ENCODE data around the gene USP7.

The USP7 gene

DNA sequence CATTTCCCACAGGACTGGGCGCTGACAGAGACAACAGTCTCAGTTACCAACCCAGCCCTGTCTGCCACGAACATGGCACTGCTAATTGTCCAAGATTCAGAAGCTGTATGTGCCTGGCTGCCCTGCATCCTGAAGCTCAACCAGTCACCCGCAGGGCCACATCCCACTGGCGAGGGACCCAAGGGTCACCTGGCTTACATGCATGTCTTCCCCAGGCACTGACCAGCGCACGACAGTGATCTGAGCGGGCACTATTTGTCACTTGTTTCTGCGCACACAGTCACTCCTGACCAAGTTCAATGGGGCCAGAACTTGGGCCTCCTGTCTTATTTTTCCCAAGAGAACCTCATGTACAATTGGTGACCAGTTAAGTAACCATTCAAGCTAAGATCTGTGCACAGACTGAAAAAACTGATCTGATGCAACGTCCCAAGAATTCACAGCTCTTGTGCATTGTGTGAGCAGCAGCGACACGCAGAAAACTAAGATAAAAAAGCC is 13.1 kb downstream of the USP7 start:
- DNase-seq: no peak

DNA sequence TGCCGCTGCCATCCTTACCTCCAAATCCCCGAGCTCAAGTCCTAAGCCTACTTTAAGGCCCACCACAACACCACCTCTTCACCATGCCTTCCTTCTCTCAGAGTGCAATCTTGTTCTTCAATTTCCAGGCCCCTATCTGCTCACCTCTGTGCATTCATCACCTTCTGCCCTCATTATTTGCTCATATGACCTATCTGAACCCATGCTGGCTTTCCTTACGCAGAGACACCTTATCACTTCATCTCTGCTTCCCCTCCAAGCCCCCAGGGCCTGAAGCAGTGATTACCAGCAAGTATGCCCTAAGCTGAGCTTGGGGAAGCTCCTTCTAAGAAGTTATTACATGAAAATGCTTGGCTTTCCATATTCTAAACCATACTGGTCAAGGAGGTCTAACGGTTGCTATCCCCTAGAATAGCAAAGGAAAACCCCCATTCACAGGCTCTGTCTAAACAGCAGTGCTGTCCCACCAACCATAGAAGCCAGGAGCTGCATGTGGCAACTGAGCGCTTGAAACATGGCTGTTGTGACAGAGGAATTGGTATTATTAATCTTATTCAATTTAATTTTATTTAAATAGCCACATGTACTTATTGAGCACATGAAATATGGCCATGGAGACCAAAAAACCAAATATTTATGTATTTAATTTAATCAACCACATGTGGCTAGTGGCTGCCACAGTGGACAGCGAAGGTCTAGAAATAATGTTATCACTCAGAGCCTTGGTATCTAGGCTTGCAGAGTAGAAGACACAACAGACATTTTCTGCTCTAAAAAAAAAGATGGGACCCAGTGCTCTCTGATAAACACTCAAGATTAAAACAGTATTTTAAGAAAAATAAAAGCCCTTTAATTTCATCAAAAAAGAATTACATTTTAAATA is 13.9 kb downstream of the USP7 start:
- DNase-seq: no peak

DNA sequence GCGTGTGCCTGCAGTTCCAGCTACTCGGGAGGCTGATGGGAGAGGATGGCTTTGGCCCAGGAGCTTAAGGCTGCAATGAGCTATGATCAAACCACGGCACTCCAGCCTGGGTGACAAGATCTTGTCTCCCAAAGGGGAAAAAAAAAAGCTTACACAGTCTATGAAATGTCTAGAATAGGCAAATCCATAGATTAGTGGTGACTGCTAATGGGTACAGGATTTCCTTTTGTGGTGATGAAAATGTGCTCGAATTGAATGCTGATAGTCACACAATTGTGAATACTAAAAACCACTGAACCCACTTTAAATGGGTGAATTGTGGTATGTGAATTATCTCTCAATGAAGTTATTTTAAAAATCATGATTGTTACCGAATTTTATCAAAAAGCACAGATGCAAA is 14.9 kb downstream of the USP7 start:
- no peak for DNase-seq

DNA sequence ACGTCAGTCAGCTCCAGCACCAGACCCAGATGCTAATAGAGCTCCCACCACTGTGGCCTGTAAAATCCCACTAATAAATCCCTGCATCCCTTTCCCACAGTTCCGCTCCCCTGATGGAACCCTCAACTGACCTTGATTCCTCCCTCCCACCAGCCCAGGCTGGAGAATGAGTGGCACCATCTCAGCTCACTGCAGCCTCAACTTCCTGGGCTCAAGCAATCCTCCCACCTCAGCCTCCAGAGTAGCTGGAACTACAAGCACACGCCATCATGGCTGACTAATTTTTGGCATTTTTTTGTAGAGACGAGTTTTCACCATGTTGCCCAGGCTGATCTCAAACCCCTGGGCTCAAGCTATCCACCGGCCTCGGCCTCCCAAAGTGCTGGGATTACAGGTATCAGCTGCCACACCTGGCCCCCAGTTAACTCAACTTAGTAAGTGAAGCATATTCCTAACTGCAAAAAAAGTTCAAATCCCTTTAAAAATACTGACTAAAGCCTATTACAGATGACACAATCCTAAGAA is 15.6 kb downstream of the USP7 start:
- no peak for DNase-seq

DNA sequence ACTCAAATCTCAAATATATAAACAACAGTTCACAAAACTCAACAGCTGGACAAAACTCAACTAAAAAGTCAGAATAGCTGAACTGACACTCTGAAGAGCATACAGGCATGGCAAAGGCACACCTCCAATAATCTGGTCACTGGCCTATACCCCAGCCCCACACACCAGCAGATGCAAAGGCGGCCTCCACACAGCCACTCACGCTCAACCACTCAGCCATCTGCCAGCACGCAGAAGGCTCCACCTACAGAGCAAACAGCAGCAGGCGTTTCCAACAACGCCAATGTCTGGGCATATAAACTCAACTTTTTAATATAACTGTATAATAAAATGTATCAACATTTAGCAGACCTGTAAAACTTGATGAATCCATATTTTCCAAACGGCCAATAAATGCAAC is 17.2 kb downstream of the USP7 start:
- DNase-seq: no peak

DNA sequence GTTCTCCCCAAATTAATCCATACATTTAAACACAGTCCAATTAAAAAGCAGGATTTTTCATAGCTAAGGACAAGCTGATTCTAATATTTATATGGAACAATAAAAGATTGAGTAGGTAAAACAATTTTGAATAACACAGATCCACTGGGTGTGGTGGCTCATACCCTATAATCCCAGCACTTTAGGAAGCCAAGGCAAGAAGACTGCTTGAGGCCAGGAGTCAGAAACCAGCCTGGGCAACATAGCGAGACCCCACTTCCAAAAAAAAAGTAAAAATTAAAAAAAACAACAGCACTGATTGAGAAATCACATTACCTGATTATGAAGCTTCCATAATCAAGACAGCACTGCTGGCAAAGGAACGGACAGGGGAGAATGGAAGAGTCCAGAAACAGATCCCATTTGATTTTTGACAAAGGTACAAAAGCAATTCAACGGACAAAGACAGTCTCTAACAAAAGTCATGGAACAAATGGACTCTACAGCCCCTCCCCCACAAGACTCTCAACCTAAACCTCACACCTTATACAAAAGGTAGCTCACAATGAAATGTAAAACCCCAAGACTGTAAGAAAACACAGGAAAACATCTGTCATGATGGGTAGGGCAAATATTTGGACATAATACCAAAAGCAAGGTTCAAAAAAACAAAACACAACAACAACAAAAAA is 17.9 kb downstream of the USP7 start:
- no peak for DNase-seq

DNA sequence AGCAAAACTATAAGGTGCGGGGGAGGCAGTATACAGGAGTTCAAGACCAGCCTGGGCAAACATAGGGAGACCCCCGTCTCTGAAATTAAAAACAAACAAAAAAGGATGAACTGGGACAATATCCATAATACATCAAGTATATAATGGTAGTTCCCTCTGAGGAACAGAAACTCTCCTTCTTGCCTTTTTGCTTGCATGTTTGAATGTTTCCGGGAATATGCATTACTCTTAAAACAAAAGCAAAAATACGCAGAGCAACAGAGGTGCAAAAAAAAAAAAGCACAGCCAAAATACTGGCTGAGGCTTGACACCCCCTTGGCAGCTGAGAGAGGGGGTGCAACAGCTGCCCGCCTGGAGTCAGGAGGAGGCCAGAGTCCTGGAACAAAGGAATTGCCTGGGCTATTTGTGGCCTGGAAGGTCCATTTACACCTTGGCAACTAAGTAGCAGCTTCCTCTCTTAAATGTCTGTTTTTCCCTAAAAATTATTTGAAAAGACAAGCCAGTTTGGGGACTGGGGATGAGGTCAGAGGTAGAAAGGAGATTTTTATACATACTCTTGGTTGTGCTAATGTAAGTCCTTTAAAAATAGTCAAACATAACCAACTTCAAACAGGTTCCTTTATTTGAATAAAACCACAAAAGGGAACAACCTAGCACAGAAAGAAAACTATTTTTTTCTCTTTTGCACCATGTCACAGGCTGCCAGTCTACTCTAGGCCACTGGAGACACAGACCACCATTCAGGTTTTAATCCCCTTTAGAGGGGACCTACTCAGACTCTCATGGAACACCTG is 19.5 kb downstream of the USP7 start:
- DNase-seq: peak; percentile 17

DNA sequence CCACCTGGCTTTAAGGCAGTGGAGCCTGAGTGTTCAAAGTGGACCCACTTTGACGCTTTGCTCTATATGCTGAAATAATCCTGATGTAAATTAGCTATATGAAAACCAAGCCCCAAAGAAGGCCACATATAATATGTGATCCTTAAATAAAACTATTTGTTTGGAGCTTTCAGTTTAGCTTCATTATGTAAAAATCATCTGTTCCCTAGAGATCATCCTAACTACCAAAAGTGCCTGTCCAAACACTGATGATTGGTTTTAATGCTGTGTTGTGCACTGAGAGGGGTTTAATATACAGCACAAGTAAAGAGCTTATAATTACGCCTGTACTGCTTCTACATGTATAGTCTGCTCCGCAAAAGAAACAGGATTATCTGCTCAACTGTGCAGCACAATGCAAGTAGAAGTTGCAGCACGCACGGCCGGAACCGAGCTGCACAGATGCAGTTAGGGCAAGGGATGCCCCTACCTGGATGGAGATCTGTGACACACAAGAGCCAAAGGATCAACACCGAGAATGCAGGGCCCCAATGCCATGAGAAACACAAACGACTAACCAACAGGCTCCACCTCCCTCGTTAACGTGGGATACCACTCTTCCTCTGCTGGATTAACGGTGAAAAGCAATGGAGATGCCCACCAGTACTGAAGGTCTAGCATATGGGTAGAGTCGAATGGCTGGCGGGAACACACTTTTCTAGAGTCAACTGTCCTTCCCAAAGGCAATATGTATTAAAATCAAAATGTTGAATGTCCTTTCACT is 20.5 kb downstream of the USP7 start:
- no peak for DNase-seq

DNA sequence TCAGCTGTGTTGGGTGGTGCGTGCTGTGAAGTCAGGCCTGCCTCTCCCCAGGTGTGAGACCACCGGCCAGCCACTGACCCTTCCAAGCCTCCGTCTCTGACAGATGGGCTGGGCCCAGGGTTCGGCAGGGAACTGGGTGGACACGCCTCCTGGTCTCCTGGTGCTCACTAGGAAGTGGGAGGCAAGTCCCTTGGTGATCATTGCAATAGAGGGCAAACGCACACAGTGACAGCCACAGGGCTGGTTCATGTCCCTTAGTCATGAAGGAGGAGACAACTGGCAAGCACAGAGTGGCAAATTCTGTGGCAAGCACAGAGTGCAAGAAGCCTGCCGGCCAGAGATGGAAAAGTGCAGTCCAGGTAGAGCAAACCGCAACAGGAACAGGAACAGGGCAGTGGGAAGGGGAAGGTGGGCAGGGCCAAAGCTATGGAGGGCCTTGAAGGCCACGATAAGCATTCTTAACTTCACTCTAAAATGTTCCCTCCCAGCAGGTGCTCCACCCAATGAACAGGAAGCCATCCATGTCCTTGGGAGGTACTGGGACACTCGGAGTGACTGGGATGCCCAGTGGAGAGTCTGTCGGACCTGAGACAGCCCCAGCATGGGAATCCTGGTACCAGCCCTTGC is 21.9 kb downstream of the USP7 start:
- DNase-seq: no peak

DNA sequence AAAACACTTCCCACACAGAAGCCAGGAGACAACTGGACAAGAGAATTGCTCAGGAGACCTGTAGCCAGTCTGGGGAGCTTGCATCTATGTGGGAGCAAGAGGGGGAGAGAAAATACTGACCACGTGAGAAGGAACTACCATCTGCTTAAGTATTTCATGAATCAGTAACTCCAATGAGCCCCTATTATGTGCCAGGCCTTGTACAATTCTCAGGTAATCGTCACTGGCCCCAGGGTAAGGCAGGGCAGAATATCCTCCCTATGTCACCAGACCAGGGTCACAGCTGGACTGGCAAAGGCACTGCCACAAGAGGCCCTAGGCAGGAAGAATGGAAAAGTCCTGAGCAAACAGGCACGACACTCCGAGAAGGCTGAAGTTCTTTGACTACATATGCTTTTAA is 25.9 kb downstream of the USP7 start:
- no peak for DNase-seq

DNA sequence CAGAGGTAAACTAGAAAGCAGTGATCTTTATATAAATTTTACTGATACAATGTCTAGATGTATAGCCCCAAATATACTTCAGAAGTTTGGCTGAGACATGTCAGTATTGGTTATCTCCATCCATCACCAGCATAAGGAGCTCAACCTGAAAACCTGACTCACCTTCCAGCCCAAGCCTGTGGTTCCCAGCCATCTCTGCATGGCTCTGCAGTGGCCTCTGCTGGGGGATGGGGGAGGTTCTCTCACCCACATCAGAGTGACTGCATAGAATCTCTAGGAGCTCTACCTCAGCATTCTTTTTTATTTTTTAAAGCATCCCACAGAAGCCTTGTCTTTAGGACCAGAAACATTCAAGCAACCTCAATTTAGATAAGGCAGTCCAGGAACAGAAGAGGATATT is 27.3 kb downstream of the USP7 start:
- no peak for DNase-seq

DNA sequence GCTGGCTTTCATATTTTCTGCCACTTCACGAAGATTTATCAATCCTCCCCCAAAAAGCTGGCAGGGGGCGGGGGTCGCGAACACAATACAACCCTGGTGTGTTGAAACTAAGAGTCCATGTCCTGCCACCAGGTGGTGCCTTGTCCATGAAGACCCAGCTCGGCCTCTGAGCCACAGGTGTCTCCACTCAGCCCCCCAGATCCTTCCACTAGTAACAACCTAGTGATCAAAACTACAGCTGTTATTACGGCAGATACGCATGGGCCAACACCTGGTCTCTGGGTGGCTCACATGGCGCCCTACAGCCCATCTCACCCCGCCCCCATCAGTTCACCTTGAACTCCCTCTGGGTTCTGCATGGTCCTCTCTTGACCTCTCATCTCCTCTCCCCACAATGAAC is 27.7 kb downstream of the USP7 start:
- DNase-seq: no peak

DNA sequence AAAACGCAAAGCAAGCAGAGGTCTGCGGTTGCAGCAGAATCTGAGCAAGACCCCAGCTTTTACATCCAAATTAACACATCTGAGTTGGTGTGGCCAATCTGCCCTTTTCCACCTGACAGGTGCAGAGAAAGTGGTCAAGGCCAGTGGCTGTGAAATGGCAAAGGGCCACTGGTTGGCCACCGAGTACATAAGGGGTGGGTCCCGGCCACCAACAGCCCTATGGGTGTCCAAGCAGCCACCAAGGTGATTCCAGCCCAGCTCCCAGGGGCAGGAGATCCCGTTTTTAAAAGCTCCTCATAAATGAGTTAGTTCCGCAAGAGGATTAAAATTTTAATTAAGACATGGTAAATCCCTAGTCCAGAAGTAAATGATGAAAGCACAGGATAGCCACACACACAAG is 29.1 kb downstream of the USP7 start:
- no peak for DNase-seq

DNA sequence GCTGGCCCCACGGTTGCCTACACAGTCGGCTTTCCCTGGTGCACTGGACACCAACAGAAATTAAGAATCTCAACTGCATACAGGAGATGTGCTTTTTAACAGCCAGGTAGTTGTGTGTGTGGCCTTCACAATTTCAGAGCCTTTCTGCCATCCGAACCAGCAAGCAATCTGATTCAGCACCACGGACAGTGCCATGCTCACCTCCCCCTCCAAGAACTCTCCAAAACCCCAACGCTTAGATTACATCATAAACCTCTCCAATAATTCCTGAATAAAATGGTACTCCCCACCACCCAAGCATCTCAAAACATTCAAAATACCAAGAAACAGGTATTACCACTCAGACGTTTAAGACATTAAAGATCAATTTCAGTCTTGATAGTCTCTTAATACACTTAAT is 31.8 kb downstream of the USP7 start:
- DNase-seq: no peak

DNA sequence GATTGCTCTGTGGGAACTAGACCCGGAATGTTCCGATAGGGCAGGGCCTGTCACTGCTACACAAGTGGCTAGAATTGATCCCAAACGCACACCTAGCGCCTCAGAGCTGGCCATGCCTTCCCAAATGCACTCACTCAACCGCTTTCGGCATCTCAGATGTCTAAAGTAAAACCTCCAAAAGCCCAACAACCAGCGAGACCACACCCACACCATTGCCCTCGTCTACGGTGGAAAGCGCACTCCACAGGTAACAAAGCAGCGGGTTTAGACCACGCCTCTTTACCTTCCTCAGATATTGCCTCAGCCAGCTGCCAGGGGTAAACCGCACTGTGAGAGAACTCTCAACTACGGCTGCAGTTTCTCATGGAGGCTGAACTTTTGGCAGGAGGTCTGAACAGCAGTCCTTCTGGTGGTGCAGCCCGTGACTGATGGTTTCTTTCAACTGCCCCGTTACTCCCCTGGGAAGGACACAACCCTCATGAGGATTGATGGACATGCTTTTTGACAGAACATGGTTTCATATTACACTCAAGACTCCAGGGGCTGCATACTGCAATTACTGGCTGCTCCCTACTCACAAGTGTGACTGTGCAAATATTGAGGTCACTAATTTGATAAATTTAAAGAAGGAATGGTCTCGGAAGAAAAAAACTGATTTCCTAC is 34.5 kb downstream of the USP7 start:
- no peak for DNase-seq

DNA sequence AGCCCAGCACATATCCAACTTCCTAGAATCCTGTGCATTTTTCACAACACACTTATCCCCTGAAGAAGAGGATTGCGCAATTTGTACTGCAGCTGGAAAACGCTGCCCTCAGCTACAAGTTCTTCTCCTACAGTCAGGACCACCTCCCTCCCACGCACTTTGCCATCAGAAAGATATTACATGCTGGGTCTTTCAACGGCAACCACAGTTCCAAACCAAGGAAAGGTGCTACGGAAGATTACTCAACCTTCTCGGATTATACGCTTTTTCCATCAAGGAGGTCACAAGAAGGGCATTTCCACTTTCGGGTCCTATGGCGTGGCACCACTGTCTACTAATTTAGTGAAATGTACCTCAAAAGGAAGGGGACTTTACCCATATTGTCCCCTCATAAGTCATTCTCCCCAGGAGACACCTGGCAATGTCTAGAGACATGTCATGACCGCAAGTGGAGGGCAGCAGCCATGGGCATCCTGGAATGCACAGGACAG is 35.2 kb downstream of the USP7 start:
- no peak for DNase-seq

DNA sequence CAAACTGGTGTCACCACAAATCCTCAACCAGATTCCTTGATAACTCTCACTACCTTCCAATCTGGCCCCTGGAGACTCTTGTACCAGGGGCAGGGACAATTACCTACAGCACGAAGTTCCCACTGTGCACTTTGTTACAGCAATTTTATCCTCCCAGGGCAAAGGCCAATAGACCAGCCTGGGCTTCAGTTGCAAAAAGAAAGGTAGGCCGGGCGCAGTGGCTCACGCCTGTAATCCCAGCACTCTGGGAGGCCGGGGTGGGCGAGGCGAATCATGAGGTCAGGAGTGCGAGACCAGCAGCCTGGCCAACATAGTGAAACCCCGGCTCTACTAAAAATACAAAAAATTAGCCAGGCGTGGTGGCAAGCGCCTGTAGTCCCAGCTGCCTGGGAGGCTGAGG is 36.9 kb downstream of the USP7 start:
- no peak for DNase-seq

DNA sequence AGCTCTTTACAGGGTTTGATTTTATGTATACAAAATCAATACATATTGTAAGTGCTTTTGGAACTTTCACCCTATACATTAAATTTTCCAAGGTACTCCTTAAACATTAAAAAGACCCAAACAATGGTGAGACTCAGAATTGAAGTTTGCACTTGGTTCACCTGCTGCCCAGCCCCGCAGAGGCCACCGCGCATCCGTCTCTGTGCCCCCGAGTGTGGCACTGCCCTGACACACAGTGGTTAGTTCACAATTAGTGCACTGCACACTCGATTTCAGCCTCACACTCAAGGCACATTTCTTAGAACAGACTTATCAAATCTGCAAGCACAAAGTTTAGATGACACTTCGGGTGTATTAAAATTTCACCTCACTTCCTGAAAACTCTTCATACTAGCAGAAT is 38.3 kb downstream of the USP7 start:
- DNase-seq: no peak

DNA sequence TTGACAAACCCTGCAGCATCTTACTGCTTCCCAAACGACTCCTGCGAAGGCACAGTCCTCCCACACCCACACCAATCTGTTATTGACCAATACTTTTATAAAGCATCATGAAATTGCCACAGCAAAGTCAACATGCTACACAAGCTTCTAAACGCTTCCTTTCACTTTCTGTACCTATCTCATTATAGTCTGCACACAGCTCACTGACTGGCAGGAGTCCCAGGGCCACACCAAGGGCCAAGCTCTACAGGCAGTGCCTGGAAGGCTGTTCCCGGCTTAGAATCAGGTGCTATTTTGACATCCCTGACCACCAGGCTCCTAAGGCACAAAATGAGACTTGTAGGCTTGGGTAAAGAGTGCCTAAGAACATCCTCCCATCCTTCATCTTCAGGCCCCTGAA is 39.5 kb downstream of the USP7 start:
- no peak for DNase-seq

DNA sequence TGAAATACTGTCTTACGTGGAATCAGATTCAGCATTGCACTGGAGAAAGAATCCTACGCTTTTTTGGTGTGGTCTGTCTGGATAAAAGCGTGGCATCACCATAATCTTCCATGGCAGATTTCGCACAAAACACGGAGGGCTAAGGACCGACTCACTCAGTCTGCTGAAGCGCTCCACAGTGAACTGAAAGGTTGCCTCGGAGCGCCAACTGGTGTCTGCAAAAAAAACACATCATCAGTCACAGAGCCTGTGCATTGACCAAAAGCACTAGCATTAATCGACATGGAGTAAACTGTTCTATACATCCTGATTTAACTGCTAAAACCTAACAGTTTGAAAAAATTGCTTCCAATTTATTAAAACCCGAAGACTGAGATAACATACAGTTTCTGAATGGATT is 40.5 kb downstream of the USP7 start:
- DNase-seq: no peak

DNA sequence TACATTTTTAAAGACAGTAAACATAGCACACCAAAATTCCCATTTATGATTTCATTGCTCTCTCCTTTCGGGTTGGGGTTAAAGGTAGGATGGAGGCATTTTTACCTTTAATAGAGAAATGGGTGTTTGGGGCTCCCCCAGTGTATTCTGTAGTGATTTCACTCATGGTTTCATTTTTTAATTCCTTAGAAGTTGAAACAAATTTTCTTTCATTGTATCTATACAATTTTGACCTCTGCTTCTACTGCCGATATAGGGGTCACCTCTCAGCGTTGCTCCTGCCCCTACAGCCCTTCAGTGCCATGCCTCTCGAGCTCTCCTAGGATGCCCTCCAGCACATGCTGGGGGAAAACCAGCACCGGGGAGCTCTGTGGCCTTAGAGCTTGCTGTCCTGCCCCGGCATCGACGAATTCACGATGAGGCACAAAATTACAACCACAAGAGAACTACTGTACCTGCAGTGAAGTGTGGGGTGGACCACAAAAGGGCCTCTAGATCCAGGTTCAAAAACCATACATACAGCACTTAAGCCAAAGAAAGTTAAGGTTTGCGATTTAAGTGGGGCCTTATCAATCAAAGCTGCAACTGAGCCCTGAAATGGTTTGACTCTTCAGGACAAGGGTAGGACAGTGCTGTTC is 42.2 kb downstream of the USP7 start:
- no peak for DNase-seq
